Heart left ventricle (tissue), 16 donors: ENCODE measurements around the gene ERMARD. TPM values are rescaled to one million over a fixed set of nuclear protein-coding genes. Genes with fewer than 3 reads are reported as not detected.
A peak's percentile ranks its signal among the peaks of the same experiment; 100 is the strongest.

Source experiments
- ATAC-seq, 4 donors: fragments of 200-7000 bp; cut with Tn5 transposase; one replicate each; pipeline ENCODE4 v1.9.1; 2020 to 2022; ENCODE audit warnings: moderate library complexity in 4 of 4, mild to moderate bottlenecking in 3 of 4, moderate number of reproducible peaks in 1 of 4
- DNase-seq, 5 donors: peaks; one replicate each; pipeline ENCODE4 v3.0.0-alpha.2; 2020
- H3K27ac ChIP-seq, 12 donors: fragments of 200-600 bp; sonication (generic) in 4 of 12; one replicate each; pipeline versions ENCODE4 v1.5.0 to v1.8.0; 2016 to 2022; ENCODE audit warnings: mild to moderate bottlenecking in 2 of 12
- H3K27me3 ChIP-seq, 9 donors: fragments of 200-600 bp; sonication (generic) in 2 of 9; one replicate each; pipeline versions ENCODE4 v1.5.1 to v1.8.0; 2016 to 2022; ENCODE audit warnings: mild to moderate bottlenecking in 3 of 9
- H3K36me3 ChIP-seq, 9 donors: fragments of 200-600 bp; sonication (generic) in 2 of 9; one replicate each; pipeline versions ENCODE4 v1.5.0 to v1.8.0; 2018 to 2022; ENCODE audit warnings: mild to moderate bottlenecking in 2 of 9
- H3K4me1 ChIP-seq, 12 donors: fragments of 200-600 bp; sonication (generic) in 4 of 12; one replicate each; pipeline versions ENCODE4 v1.5.0 to v1.8.0; 2016 to 2022; ENCODE audit warnings: mild to moderate bottlenecking in 3 of 12
- H3K4me3 ChIP-seq, 12 donors: fragments of 200-600 bp; sonication (generic) in 4 of 12; one replicate each; pipeline versions ENCODE4 v1.5.0 to v1.8.0; 2017 to 2022; ENCODE audit warnings: mild to moderate bottlenecking in 9 of 12, moderate library complexity in 4 of 12
- H3K9me3 ChIP-seq, 12 donors: fragments of 200-600 bp; sonication (generic) in 4 of 12; one replicate each; pipeline versions ENCODE4 v1.5.0 to v1.8.0; 2016 to 2022; ENCODE audit warnings: mild to moderate bottlenecking in 1 of 12
- CTCF ChIP-seq, 12 donors: fragments of 200-600 bp; sonication (generic) in 4 of 12; IDR thresholded peaks; one replicate each; pipeline versions ENCODE4 v1.5.0 to v1.8.0; 2018 to 2022; ENCODE audit warnings: antibody characterized with exemption in 12 of 12, mild to moderate bottlenecking in 5 of 12
- POLR2A ChIP-seq, 2 donors: fragments of 450-650 bp; IDR thresholded peaks; one replicate each; pipeline ENCODE4 v1.6.1; 2017; ENCODE audit warnings: antibody characterized with exemption in 2 of 2, mild to moderate bottlenecking in 2 of 2, moderate library complexity in 2 of 2
- WGBS, 4 donors: extraction: QIAGEN DNeasy Blood & Tissue Kit in 2 of 4; methylation state at CpG; one replicate each; pipeline versions ENCODE4 v1.1.5 to v1.1.7; 2013 to 2018; 5-methylcytosine and 5-hydroxymethylcytosine counted together
- intact Hi-C, 10 donors: fragments of 100-400 bp; cut with DNase I; formaldehyde crosslinking; loops; one replicate each; pipeline versions ENCODE4 v1.11.1 to v1.14.2; 2022
- polyA plus RNA-seq, 2 donors: library from polyadenylated mRNA; stranded (reverse); fragments of 200-250 nt; gene quantifications; one replicate each; pipeline ENCODE4 v1.2.3, GENCODE V29; 2013
- total RNA-seq, 9 donors: library from RNA; depleted of rRNA in 2 of 9; stranded (reverse); fragments of >200 nt in 2 of 9; fragmentation: NEBNext Ultra II Directional in 3 of 9; extraction: Animal tissue kit (Norgen Biotek cat#: 25700) in 3 of 9; gene quantifications; one replicate each; pipeline versions ENCODE4 v1.1.0 to v1.2.4, GENCODE V29; 2016 to 2023
- donor health status: ischemic (EF 13 %, LVEDD 7.1; RV severe dilation, severe dysfunction).
- donor health status: healthy with polysubstance abuse.
- donor health status: DM: no; HTN: yes; CAD: no.
- donor health status: DM: no; HTN: no; CAD: no.
- donor health status: ischemic (EF 25% LVEDD 6.9; RV normal size, moderate dysfunction).
- donor health status: ischemic (EF 25% LVEDD 5.7; RV mildly dilated, moderate dysfunction).
- donor health status: healthy.
- donor health status: DM: yes; HTN: yes; CAD: no.
- donor health status: ischemic (EF 35%, LVEDD 5.7; RV mildly dilated, moderate dysfunction).
- donor health status: nonischemic (EF 11% LVEDD 7.7; RV severe dilation, severe dysfunction).
- donor health status: DM: yes; HTN: yes; CAD: no.
- donor health status: PGD.
- donor health status: ischemic (EF 29% LVEDD 5.4; RV normal size, mild dysfunction).
- donor health status: nonischemic (EF 23%, LVEDD 6.1; RV moderate dilation, normal function).

ERMARD gene
- total and polyA plus RNA-seq, 11 donors, result 6.4 to 19.5 (median 8.8) TPM

- no peak for TF ChIP-seq CTCF (IDR thresholded peaks at IDR 0.05)
- TF ChIP-seq POLR2A (IDR thresholded peaks at IDR 0.05), result peak in 1 of 2 donors; percentile 12
- H3K27ac ChIP-seq, result peak overlapping the region; percentile 75 to 95 (median 86)
- intact Hi-C loops, result loop anchor here in 3 of 10 donors (1.0 to 10.0 kb wide), 3 partner anchors 25 to 829 kb away; partner anchors contain the start of genes DYNLT2 (in 3 of the 3), ERMARD (in 3 of the 3), PSMB1 (in 1 of the 3) and TBP (in 1 of the 3)
- peaks cover 0 to 35% (median 20%) of the 10 kb centered on the region in 12 donors for H3K4me1 ChIP-seq
- no peaks in the 10 kb centered on the region for H3K27me3 ChIP-seq
- H3K9me3 ChIP-seq, result no peaks in the 10 kb centered on the region
- DNase-seq (peak; percentile 28 to 66 (median 40)), ATAC-seq (peak in 3 of 4 donors; percentile 33 to 55 (median 47))
- H3K36me3 ChIP-seq, result no peaks in the 10 kb centered on the region
- WGBS, 4 donors, result 29 to 34% (median 31%) methylated on average over 29 of the region's 29 CpGs
- peak overlapping the region; percentile 45 to 94 (median 68) for H3K4me3 ChIP-seq
Observed at GRCh38 chr6:169725125-169726048, 26.0 kb upstream of the ERMARD start.

- TF ChIP-seq CTCF (IDR thresholded peaks at IDR 0.05) (no peak), POLR2A (IDR thresholded peaks at IDR 0.05) (no peak)
- ATAC-seq (no peak), DNase-seq (no peak)
- no peak overlapping the region for H3K4me3 ChIP-seq
- H3K9me3 ChIP-seq, result no peaks in the 10 kb centered on the region
- peaks cover 0 to 30% (median 20%) of the 10 kb centered on the region in 12 donors for H3K4me1 ChIP-seq
- no peaks in the 10 kb centered on the region for H3K36me3 ChIP-seq
- H3K27me3 ChIP-seq, result no peaks in the 10 kb centered on the region
- intact Hi-C loops, result loop anchor here in 2 of 10 donors (2.0 to 10.0 kb wide), 2 partner anchors 25 to 829 kb away; partner anchors contain the start of genes DYNLT2 (in 1 of the 2), ERMARD (in 1 of the 2), PSMB1 (in 1 of the 2) and TBP (in 1 of the 2)
- no peak overlapping the region for H3K27ac ChIP-seq
- WGBS, 4 donors, result 97 to 100% (median 97%) methylated on average over 1 of the region's 1 CpG
Observed at GRCh38 chr6:169726049-169726400, 25.4 kb upstream of the ERMARD start.

- intact Hi-C loops, result loop anchor here in 2 of 10 donors (2.0 to 10.0 kb wide), 2 partner anchors 24 to 828 kb away; partner anchors contain the start of genes DYNLT2 (in 1 of the 2), ERMARD (in 1 of the 2), PSMB1 (in 1 of the 2) and TBP (in 1 of the 2)
- H3K4me1 ChIP-seq, result peaks cover 0 to 22% (median 13%) of the 10 kb centered on the region in 12 donors
- no peak overlapping the region for H3K27ac ChIP-seq
Observed at GRCh38 chr6:169726963-169727362, 24.5 kb upstream of the ERMARD start.

More at GRCh38 chr6:169726963-169727362, 24.5 kb upstream of the ERMARD start:
- no peaks in the 10 kb centered on the region for H3K36me3 ChIP-seq
- no peaks in the 10 kb centered on the region for H3K9me3 ChIP-seq
- TF ChIP-seq POLR2A (IDR thresholded peaks at IDR 0.05), result no peak
- TF ChIP-seq CTCF (IDR thresholded peaks at IDR 0.05), result no peak
- DNase-seq, result no peak
- H3K27me3 ChIP-seq, result no peaks in the 10 kb centered on the region
- no peak overlapping the region for H3K4me3 ChIP-seq
- ATAC-seq, result no peak
